Mesenchymal stem cell (in vitro differentiated cells and primary cell): Measurements from ENCODE around the gene FANK1.

Experiments
- DNase-seq: peaks from one replicate; pipeline ENCODE4 v3.0.0-alpha.2; 2013
- H2AFZ ChIP-seq: one replicate; pipeline ENCODE4 v1.6.1; 2013; ENCODE audit warnings: low read depth, mild to moderate bottlenecking, control low read depth, inconsistent platforms, low read length, moderate library complexity
- H2AK5ac ChIP-seq: 2 replicates; pipeline ENCODE4 v1.6.1; 2013; ENCODE audit warnings: low read length, moderate library complexity, mild to moderate bottlenecking, inconsistent platforms; ENCODE audit not compliant: severe bottlenecking
- H2BK120ac ChIP-seq: one replicate; pipeline ENCODE4 v1.6.1; 2013; ENCODE audit warnings: low read depth, mild to moderate bottlenecking, inconsistent platforms, low read length, moderate library complexity
- H2BK12ac ChIP-seq, 2 experiments: one replicate each; pipeline ENCODE4 v1.6.1; 2013; ENCODE audit warnings: inconsistent platforms in 2 of 2, low read length in 2 of 2, mild to moderate bottlenecking in 2 of 2, moderate library complexity in 2 of 2, control low read depth in 1 of 2
- H2BK15ac ChIP-seq: one replicate; pipeline ENCODE4 v1.6.1; 2013; ENCODE audit warnings: mild to moderate bottlenecking, low read depth, inconsistent platforms; ENCODE audit not compliant: poor library complexity, severe bottlenecking
- H2BK5ac ChIP-seq: 2 replicates; pipeline ENCODE4 v1.6.1; 2013; ENCODE audit warnings: low read depth, mild to moderate bottlenecking, low read length, control low read depth, inconsistent platforms; ENCODE audit not compliant: poor library complexity, severe bottlenecking
- H3K14ac ChIP-seq, 2 experiments: one replicate each; pipeline ENCODE4 v1.6.1; 2013; ENCODE audit warnings: inconsistent platforms in 2 of 2, low read length in 2 of 2, control low read depth in 1 of 2, mild to moderate bottlenecking in 1 of 2, moderate library complexity in 1 of 2
- H3K18ac ChIP-seq, 2 experiments: one replicate each; pipeline ENCODE4 v1.6.1; 2013; ENCODE audit warnings: inconsistent platforms in 2 of 2, low read length in 2 of 2, control low read depth in 1 of 2, low read depth in 1 of 2, mild to moderate bottlenecking in 1 of 2
- H3K23ac ChIP-seq, 2 experiments: one replicate each; pipeline ENCODE4 v1.6.1; 2013; ENCODE audit warnings: inconsistent platforms in 2 of 2, low read length in 2 of 2, mild to moderate bottlenecking in 2 of 2, moderate library complexity in 2 of 2, control low read depth in 1 of 2
- H3K27ac ChIP-seq: 2 replicates; pipeline ENCODE4 v1.5.1; 2013; ENCODE audit warnings: mild to moderate bottlenecking, moderate library complexity, low read length, control low read depth, inconsistent platforms; ENCODE audit not compliant: poor library complexity, severe bottlenecking
- H3K27me3 ChIP-seq, 2 experiments: 2 replicates each; pipeline versions ENCODE4 v1.6.1 to v1.7.0; 2013; ENCODE audit warnings: low read length in 2 of 2, mild to moderate bottlenecking in 2 of 2, moderate library complexity in 2 of 2, control low read depth in 1 of 2, inconsistent platforms in 1 of 2; ENCODE audit not compliant: control insufficient read depth in 1 of 2, insufficient read depth in 1 of 2
- H3K36me3 ChIP-seq, 2 experiments: 2 replicates each; pipeline versions ENCODE4 v1.6.1 to v1.7.0; 2013; ENCODE audit warnings: low read length in 2 of 2, control low read depth in 1 of 2, inconsistent platforms in 1 of 2, low read depth in 1 of 2, mild to moderate bottlenecking in 1 of 2; ENCODE audit not compliant: insufficient read depth in 2 of 2, control insufficient read depth in 1 of 2
- H3K4ac ChIP-seq, 2 experiments: one replicate each; pipeline ENCODE4 v1.6.1; 2013; ENCODE audit warnings: inconsistent platforms in 2 of 2, low read length in 2 of 2, mild to moderate bottlenecking in 2 of 2, moderate library complexity in 2 of 2, control low read depth in 1 of 2, low read depth in 1 of 2
- H3K4me1 ChIP-seq: 2 replicates; pipeline ENCODE4 v1.6.1; 2013; ENCODE audit warnings: low read depth, low read length, control low read depth; ENCODE audit not compliant: control insufficient read depth, insufficient read depth
- H3K4me2 ChIP-seq: 2 replicates; pipeline ENCODE4 v1.6.1; 2013; ENCODE audit warnings: low read length, mild to moderate bottlenecking, inconsistent platforms; ENCODE audit not compliant: poor library complexity, severe bottlenecking
- H3K4me3 ChIP-seq, 2 experiments: 2 replicates each; pipeline versions ENCODE4 v1.5.1 to v1.7.0; 2013; ENCODE audit warnings: low read length in 2 of 2, mild to moderate bottlenecking in 2 of 2, control low read depth in 1 of 2, low read depth in 1 of 2; ENCODE audit not compliant: insufficient read depth in 1 of 2
- H3K79me1 ChIP-seq: replicated peaks from 2 replicates; pipeline ENCODE4 v1.6.1; 2013; ENCODE audit warnings: mild to moderate bottlenecking, control low read depth, low read length, inconsistent platforms; ENCODE audit not compliant: poor library complexity, severe bottlenecking
- H3K9ac ChIP-seq: 2 replicates; pipeline ENCODE4 v1.7.0; 2013; ENCODE audit warnings: mild to moderate bottlenecking, low read length, moderate library complexity
- H3K9me3 ChIP-seq: 2 replicates; pipeline ENCODE4 v1.7.0; 2013; ENCODE audit warnings: mild to moderate bottlenecking, low read length; ENCODE audit not compliant: control insufficient read depth
- H4K8ac ChIP-seq: one replicate; pipeline ENCODE4 v1.6.1; 2013; ENCODE audit warnings: inconsistent platforms, mild to moderate bottlenecking, low read length, moderate library complexity
- H4K91ac ChIP-seq: one replicate; pipeline ENCODE4 v1.6.1; 2013; ENCODE audit warnings: mild to moderate bottlenecking, low read length, inconsistent platforms
- WGBS: methylation state at CpG from one replicate; pipeline ENCODE4 v1.1.7; 2013; ENCODE audit warnings: mixed read lengths; 5-methylcytosine and 5-hydroxymethylcytosine counted together

The FANK1 gene

GRCh38 chr10:125849448-125849847 lies 46.9 kb upstream of the FANK1 start:
- no peak overlapping the region for H2BK120ac ChIP-seq
- no peak overlapping the region for H3K9ac ChIP-seq
- no peaks in the 10 kb centered on the region for H3K4me1 ChIP-seq
- no peaks in the 10 kb centered on the region for H3K27me3 ChIP-seq
- H3K4me3 ChIP-seq, result no peak overlapping the region
- no peak overlapping the region for H2AFZ ChIP-seq
- no peak overlapping the region for H4K91ac ChIP-seq
- no peak overlapping the region for H3K27ac ChIP-seq
- H3K36me3 ChIP-seq, result peaks cover 30 to 81% of the 10 kb centered on the region in 2 experiments
- 100% methylated on average over 3 of the region's 7 CpGs for WGBS
- H2BK15ac ChIP-seq, result no peak overlapping the region
- H2BK12ac ChIP-seq, result no peak overlapping the region
- H2AK5ac ChIP-seq, result no peak overlapping the region
- no peak overlapping the region for H3K4me2 ChIP-seq
- H3K18ac ChIP-seq, result no peak overlapping the region
- no peak for DNase-seq
- H3K23ac ChIP-seq, result no peak overlapping the region
- H3K14ac ChIP-seq, result no peak overlapping the region
- H3K4ac ChIP-seq, result no peak overlapping the region
- H3K9me3 ChIP-seq, result no peaks in the 10 kb centered on the region
- H4K8ac ChIP-seq, result no peak overlapping the region
- H3K79me1 ChIP-seq, result peaks cover 4% of the 10 kb centered on the region
- H2BK5ac ChIP-seq, result no peak overlapping the region

DNA sequence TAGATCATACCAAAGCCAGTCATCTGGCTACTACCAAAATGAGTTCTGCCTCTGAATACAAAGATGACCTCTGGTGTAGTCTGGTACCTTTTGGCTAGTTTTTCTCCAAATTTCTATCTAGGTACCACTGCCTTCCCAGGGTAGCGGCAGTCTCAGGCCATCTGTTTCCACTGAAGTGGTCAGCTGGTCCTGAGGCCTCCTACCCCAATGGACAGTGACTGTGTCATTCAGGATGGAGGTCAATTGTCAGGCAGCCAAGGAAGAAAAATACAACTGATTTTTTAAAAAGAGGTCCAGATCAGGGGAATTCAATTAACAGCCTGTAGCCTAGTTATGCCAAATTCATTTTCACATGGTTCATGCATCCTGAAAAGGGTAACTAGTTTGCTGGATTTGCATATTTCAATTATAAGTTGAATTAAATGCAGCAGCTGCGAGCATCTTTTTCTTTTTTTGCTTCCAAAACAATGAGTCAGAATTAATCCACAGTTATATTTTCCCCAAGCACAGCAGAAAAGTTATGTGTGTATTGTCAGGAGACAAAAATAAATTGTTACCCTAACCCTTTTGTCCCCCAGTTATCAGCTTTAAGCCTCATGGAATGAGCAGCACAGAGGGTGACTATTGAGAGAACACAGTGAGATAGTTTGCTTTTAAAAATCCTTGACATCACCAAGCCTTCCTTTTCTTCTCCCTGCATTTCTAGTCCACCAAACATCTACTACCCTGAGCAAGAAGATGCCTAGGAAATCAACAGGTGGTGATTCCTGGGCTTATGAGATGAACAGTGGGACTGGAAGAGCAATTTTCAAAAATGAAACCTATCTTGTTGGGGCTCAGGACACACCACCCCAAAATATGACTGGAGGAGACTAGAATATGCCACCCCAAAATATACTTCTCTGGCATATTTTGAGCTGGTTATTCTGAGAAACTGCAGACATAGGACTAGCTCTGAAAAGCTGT lies 45.3 kb upstream of the FANK1 start:
- no peak overlapping the region for H4K91ac ChIP-seq
- H3K4ac ChIP-seq, result no peak overlapping the region
- H2AFZ ChIP-seq, result no peak overlapping the region
- H3K27me3 ChIP-seq, result no peaks in the 10 kb centered on the region
- H3K9ac ChIP-seq, result peak overlapping the region; percentile 65
- H4K8ac ChIP-seq, result no peak overlapping the region
- no peaks in the 10 kb centered on the region for H3K4me1 ChIP-seq
- no peak overlapping the region for H3K18ac ChIP-seq
- peaks cover 22 to 73% of the 10 kb centered on the region in 2 experiments for H3K36me3 ChIP-seq
- no peak overlapping the region for H3K4me2 ChIP-seq
- H2BK120ac ChIP-seq, result peak overlapping the region; percentile 8
- H3K27ac ChIP-seq, result no peak overlapping the region
- no peak for DNase-seq
- H2BK5ac ChIP-seq, result no peak overlapping the region
- H2AK5ac ChIP-seq, result no peak overlapping the region
- no peak overlapping the region for H2BK15ac ChIP-seq
- no peak overlapping the region for H3K4me3 ChIP-seq
- no peak overlapping the region for H3K23ac ChIP-seq
- no peaks in the 10 kb centered on the region for H3K9me3 ChIP-seq
- H3K14ac ChIP-seq, result no peak overlapping the region
- peaks cover 3% of the 10 kb centered on the region for H3K79me1 ChIP-seq
- 100% methylated on average over 1 of the region's 2 CpGs for WGBS
- no peak overlapping the region for H2BK12ac ChIP-seq

GRCh38 chr10:125852487-125852886 lies 43.9 kb upstream of the FANK1 start:
- 98% methylated on average over 6 of the region's 7 CpGs for WGBS
- Histone ChIP-seq H3K9ac (no peak overlapping the region), H2AK5ac (no peak overlapping the region), H3K4me1 (no peaks in the 10 kb centered on the region), H4K91ac (no peak overlapping the region), H2BK5ac (no peak overlapping the region), H3K27ac (no peak overlapping the region), H3K14ac (no peak overlapping the region), H3K36me3 (peaks cover 25 to 71% of the 10 kb centered on the region in 2 experiments), H2BK15ac (no peak overlapping the region), H3K27me3 (no peaks in the 10 kb centered on the region), H2BK120ac (no peak overlapping the region), H3K9me3 (no peaks in the 10 kb centered on the region), H3K23ac (no peak overlapping the region), H3K4ac (no peak overlapping the region), H4K8ac (no peak overlapping the region), H3K4me3 (no peak overlapping the region), H2BK12ac (no peak overlapping the region), H3K4me2 (no peak overlapping the region), H3K79me1 (peaks cover 4% of the 10 kb centered on the region), H2AFZ (no peak overlapping the region), H3K18ac (no peak overlapping the region)
- DNase-seq, result no peak

- no peak overlapping the region for H3K4ac ChIP-seq
- H2BK120ac ChIP-seq, result no peak overlapping the region
- H3K9ac ChIP-seq, result no peak overlapping the region
- H3K14ac ChIP-seq, result no peak overlapping the region
- DNase-seq, result no peak
- no peaks in the 10 kb centered on the region for H3K9me3 ChIP-seq
- no peak overlapping the region for H2BK5ac ChIP-seq
- no peak overlapping the region for H2AFZ ChIP-seq
- no peaks in the 10 kb centered on the region for H3K4me1 ChIP-seq
- H3K36me3 ChIP-seq, result peaks cover 9 to 60% of the 10 kb centered on the region in 2 experiments
- H3K23ac ChIP-seq, result no peak overlapping the region
- H3K79me1 ChIP-seq, result peaks cover 3% of the 10 kb centered on the region
- H3K4me3 ChIP-seq, result no peak overlapping the region
- WGBS, result 92% methylated on average over 2 of the region's 2 CpGs
- no peak overlapping the region for H2BK12ac ChIP-seq
- H2BK15ac ChIP-seq, result no peak overlapping the region
- no peak overlapping the region for H3K4me2 ChIP-seq
- H3K18ac ChIP-seq, result no peak overlapping the region
- H2AK5ac ChIP-seq, result no peak overlapping the region
- no peak overlapping the region for H4K91ac ChIP-seq
- H3K27ac ChIP-seq, result no peak overlapping the region
- no peak overlapping the region for H4K8ac ChIP-seq
- H3K27me3 ChIP-seq, result no peaks in the 10 kb centered on the region
These were observed 39.1 kb upstream of the FANK1 start for GRCh38 chr10:125857185-125857760.
